A172 (cell line): ENCODE data around the gene RPL37. TPM values are rescaled to one million over a fixed set of nuclear protein-coding genes. Genes with fewer than 3 reads are reported as not detected.
"Not testable (repeated sequence)": the region's sequence is repeated elsewhere in the genome, so short reads cannot be mapped to it uniquely, and the experiment has no call there.

Source experiments
- DNase-seq: peaks from one replicate; pipeline ENCODE4 v3.0.0-alpha.2; 2015; ENCODE audit warnings: low spot score
- total RNA-seq: library from RNA; depleted of rRNA; stranded (reverse); fragments of >200 nt; shearing (Covaris generic); gene quantifications from 2 replicates; pipeline ENCODE4 v1.2.3, GENCODE V29; 2014

RPL37 gene
- total RNA-seq, 1 experiment from 2014 or later, result 728 TPM

- no peak for DNase-seq
These were observed 1.3 kb downstream of the RPL37 start for GRCh38 chr5:40833712-40834229.

DNA sequence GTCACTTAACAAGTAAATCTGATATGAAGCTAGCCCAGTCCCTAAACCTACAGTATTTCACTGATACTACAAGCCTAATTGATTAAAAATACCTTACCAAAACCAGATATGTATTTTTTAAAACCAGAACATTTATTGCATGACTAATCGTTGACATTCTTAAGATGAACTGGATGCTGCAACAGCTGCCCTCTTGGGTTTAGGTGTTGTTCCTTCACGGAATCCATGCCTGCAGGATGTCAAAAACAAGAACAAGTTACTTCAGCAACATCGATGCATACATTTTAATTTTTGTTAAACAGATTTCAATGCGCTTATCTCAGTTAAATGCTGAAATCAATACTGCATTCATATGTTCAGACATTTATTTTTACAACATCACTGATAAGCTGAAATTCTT lies 2.7 kb downstream of the RPL37 start:
- no peak for DNase-seq

- no peak for DNase-seq
These were observed 3.4 kb downstream of the RPL37 start for GRCh38 chr5:40831346-40832210.

GRCh38 chr5:40829748-40830533 lies 5.1 kb downstream of the RPL37 start:
- DNase-seq, result no peak

GRCh38 chr5:40828690-40829661 lies 6.0 kb downstream of the RPL37 start:
- no peak for DNase-seq

- DNase-seq, result no peak
These were observed 6.9 kb downstream of the RPL37 start for GRCh38 chr5:40828021-40828631.

- DNase-seq, result no peak
These were observed 7.6 kb downstream of the RPL37 start for GRCh38 chr5:40827188-40827977.

GRCh38 chr5:40826489-40827187 lies 8.4 kb downstream of the RPL37 start:
- no peak for DNase-seq

- not testable (repeated sequence) for DNase-seq
These were observed 9.5 kb downstream of the RPL37 start for GRCh38 chr5:40825461-40826043.

DNA sequence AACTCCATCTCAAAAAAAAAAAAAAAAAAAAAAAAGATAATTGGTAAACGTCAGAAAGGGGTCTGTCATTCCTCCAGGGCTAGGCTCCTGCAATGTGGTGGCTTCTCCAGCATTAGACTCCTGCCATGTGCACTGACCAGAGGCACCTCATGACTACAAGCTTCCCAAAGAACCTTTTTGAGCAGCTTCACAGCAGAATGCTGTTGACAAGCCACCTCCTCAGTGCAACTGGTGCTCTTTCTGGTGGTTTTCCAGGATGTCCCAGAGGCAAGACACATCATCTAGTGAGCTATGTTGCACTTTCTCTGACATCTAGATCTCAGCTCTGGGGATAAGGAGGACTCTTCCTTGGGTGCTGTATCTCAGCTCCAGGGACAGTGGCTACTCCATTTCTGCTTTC lies 11.6 kb downstream of the RPL37 start:
- DNase-seq, result no peak

DNA sequence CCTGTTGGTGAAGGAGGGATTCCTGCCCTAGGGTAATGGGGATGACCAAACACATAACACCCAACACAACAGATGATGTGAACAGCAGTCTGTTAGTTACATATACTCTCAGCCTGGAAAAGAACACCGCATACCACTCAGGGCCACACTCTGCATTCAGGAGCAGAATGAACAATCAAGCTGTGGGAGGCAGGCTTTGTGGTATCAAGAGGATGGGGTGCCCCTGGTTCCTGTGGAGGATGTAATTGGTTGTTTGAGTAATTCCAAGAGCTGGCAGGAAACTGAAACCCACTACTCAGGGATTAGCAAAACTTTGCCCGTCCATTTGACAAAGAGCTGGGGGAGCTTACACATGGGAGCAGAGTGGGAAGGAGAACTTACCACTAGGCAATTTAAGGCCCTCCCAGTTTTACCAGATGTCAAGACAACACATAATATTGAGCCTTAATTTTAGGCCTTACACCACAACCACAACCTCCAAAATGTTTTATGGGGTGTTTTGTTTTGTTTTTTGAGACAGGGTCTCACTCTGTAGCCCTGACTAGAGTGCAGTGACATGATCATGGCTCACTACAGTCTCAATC lies 21.2 kb downstream of the RPL37 start:
- DNase-seq, result no peak

GRCh38 chr5:40812125-40812524 lies 22.9 kb downstream of the RPL37 start:
- DNase-seq, result no peak

DNA sequence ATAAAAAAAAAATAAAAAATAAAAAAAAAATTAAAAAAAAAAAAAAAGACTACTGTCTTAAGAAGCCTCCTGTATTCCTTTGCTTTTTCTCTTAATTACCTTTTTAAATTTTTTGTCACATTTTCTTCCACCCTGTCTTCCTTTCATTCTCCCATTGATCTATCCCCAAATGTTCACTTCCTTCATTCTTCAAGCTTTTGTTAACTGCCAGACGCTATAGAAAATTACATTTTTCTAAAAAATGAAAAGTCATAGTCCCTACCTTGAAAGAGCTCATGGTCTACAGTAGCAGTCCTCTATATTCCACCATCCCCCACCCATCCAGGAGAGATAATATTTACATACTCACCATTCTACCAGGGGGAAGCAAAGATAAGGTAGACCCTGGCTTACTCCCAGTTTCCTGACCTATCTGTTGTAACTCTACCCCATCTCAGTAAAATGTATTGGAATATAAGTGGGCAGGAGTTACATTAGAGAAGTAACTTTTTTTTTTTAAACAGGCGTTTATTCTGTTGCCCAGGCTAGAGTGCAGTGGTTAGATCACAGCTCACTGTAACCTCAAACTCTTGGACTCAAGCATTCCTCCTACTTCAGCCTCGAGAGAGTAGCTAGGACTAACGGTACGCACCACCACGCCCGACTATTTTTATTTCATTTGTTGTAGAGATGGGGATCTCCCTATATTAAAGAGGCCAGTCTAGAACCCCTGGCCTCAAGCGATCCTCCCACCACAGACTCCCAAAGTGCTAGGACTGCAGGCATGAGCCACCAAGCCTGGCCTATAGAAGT lies 33.1 kb downstream of the RPL37 start:
- DNase-seq, result no peak

GRCh38 chr5:40799258-40799657 lies 35.8 kb downstream of the RPL37 start:
- no peak for DNase-seq

DNA sequence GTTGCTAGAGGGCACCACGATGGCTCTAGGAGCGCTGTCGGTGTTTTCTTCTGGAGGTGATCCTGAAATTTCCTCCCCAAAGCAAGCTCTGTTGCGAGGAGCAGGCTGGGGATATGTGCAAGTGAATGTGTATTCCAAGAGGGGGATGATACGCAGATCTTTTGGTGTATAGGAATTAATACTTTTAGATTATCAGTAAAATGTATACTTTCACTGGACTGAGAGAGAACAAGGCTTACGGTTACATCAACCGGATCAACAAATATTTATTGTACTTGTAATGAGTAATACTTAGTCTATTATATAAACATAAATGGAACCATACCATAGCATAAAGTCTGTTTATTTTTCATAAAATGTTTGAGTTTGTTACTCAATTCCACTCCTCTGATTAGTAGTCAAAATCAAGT lies 36.2 kb downstream of the RPL37 start:
- DNase-seq, result no peak

DNA sequence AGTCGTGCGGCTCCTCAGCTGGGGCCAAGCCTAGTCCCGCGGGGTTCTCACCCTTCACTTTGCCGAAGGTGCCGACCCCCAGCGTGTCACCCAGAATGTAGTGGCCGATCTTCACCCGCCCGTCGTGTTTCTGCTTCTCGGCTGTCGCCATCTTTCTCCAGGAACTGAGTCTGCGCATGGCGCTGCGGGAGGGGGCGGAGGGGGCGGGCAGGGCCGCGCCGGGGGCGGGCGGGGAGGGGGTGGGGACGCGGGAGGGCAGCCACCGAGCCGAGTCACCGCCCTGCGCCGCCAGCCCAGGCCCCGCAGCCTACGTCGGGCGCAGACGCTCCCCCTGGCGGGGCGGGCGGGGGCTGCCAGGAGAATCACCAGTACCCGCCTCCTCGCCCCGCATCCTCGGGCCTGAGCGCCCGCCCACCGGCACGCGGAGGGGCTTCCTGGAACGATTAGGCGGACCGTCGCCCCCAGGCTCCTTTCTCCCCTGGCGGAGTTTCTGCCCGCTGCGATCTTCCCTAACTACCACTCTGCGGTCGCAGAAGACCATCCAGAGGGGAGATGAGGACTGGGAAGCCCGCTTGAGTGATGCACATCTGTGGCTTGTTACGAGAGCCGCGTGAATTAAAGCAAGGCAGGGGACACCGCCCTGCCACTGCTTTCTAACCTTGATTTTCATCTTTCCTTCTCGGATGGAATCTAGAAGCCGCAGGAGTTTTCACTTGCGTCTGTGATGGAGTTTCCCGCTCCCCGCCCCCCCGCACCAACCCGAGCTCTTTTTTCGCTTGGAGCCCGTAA lies 36.8 kb downstream of the RPL37 start, which contains the start of gene PRKAA1:
TSS of gene PRKAA1 (minus strand) at position 363 of the 789 bp plus-strand sequence. CDS start at position 178, 185 bp downstream.
- peak; percentile 84 for DNase-seq
